HepG2 (cell line): Measurements from ENCODE around the gene TF. TPM values are rescaled to one million over a fixed set of nuclear protein-coding genes. Genes with fewer than 3 reads are reported as not detected.

Experiments
- ATAC-seq: fragments of 200-7000 bp; cut with Tn5 transposase; 3 replicates; pipeline ENCODE4 v1.9.1; 2020; ENCODE audit warnings: mild to moderate bottlenecking, moderate library complexity
- BruUV-seq: library from RNA; stranded (reverse); fragments of 400-500 nt; replicated peaks from 2 replicates; lab custom pipeline; 2021; lab: Mats Ljungman, UMichigan
- CTCF ChIA-PET: fragments of 300-600 bp; formaldehyde crosslinking; extraction: SDS; loops from one replicate; lab custom pipeline; 2021; ENCODE audit warnings: low total read pairs, inconsistent platforms, low intra/inter-chr PET ratio; lab: Yijun Ruan, JAX
- POLR2A ChIA-PET: fragments of 350-600 bp; sonication (Branson Sonifier 250); formaldehyde crosslinking; loops from one replicate; lab custom pipeline; 2020; ENCODE audit warnings: antibody characterized with exemption, inconsistent platforms; lab: Yijun Ruan, JAX
- DNase-seq: peaks from one replicate; pipeline ENCODE4 v3.0.0-alpha.2; 2015; ENCODE audit warnings: low spot score
- FAIRE-seq: peaks from 3 replicates; lab custom pipeline; 2011; peaks lifted over from hg19 to GRCh38; lab: Jason Lieb, UNC
- H2AFZ ChIP-seq: one replicate; pipeline ENCODE4 v1.6.1; 2011; ENCODE audit warnings: low read length, inconsistent platforms
- H3K27ac ChIP-seq: fragments of 300-600 bp; 3 replicates; pipeline ENCODE4 v1.8.0; 2011; ENCODE audit warnings: mixed run types, mild to moderate bottlenecking, mixed read lengths, low read length, inconsistent platforms; ENCODE audit not compliant: insufficient read depth; ENCODE audit errors: extremely low read length
- H3K27me3 ChIP-seq, 2 experiments: fragments of 200-600 bp in 1 of 2; 2 replicates in 1 of 2; 3 replicates in 1 of 2; pipeline versions ENCODE4 v1.6.0 to v1.8.0; 2011; ENCODE audit warnings: low read length in 2 of 2, mild to moderate bottlenecking in 2 of 2, moderate library complexity in 2 of 2, inconsistent platforms in 1 of 2; ENCODE audit not compliant: insufficient read depth in 2 of 2, control insufficient read depth in 1 of 2
- H3K36me3 ChIP-seq, 2 experiments: fragments of 200-600 bp in 1 of 2; replicated peaks in 1 of 2; 2 replicates in 1 of 2; 3 replicates in 1 of 2; pipeline versions ENCODE4 v1.5.1 to v1.8.0; 2011; ENCODE audit warnings: low read length in 2 of 2, inconsistent platforms in 1 of 2; ENCODE audit not compliant: insufficient read depth in 2 of 2, control insufficient read depth in 1 of 2
- H3K4me1 ChIP-seq: 2 replicates; pipeline ENCODE4 v1.5.1; 2012; ENCODE audit warnings: low read length, inconsistent platforms; ENCODE audit not compliant: insufficient read depth
- H3K4me2 ChIP-seq: 2 replicates; pipeline ENCODE4 v1.6.0; 2011; ENCODE audit warnings: low read depth, low read length, inconsistent platforms
- H3K4me3 ChIP-seq, 3 experiments: fragments of 200-600 bp in 1 of 3; sonication (generic), shearing (Covaris generic) in 1 of 3; replicated peaks in 1 of 3; 2 replicates each; pipeline ENCODE4 v1.5.1; 2011 to 2016; ENCODE audit warnings: low read length in 3 of 3, inconsistent platforms in 2 of 3, low read depth in 2 of 3, mild to moderate bottlenecking in 2 of 3, control low read depth in 1 of 3, mixed read lengths in 1 of 3; ENCODE audit not compliant: insufficient read depth in 1 of 3
- H3K79me2 ChIP-seq: one replicate; pipeline ENCODE4 v1.6.1; 2011; ENCODE audit warnings: low read length, inconsistent platforms; ENCODE audit not compliant: insufficient read depth
- H3K9ac ChIP-seq: 2 replicates; pipeline ENCODE4 v1.6.0; 2011; ENCODE audit warnings: mild to moderate bottlenecking, low read depth, low read length, inconsistent platforms; ENCODE audit not compliant: insufficient read depth
- H3K9me3 ChIP-seq: 2 replicates; pipeline ENCODE4 v1.5.1; 2012; ENCODE audit warnings: mild to moderate bottlenecking, low read length
- H4K20me1 ChIP-seq: 2 replicates; pipeline ENCODE4 v1.6.0; 2011; ENCODE audit warnings: inconsistent platforms, mild to moderate bottlenecking, low read length, moderate library complexity; ENCODE audit not compliant: insufficient read depth
- FIP1L1 ChIP-seq: fragments of 200-400 bp; formaldehyde crosslinking; IDR thresholded peaks from 2 replicates; pipeline ENCODE4 v1.6.1; 2018; ENCODE audit warnings: low read depth, mild to moderate bottlenecking, low read length, moderate library complexity, borderline replicate concordance; ENCODE audit not compliant: insufficient read depth
- FOXJ3 ChIP-seq: sonication (generic); formaldehyde crosslinking; IDR thresholded peaks from 2 replicates; pipeline ENCODE4 v1.4.0; 2020; ENCODE audit warnings: missing genetic modification reagents, mild to moderate bottlenecking, borderline replicate concordance
- FUBP1 ChIP-seq: sonication (generic); formaldehyde crosslinking; IDR thresholded peaks from 2 replicates; pipeline ENCODE4 v1.5.1; 2020; ENCODE audit warnings: missing genetic modification reagents, mild to moderate bottlenecking, borderline replicate concordance
- HMGXB4 ChIP-seq, 2 experiments: sonication (generic) in 1 of 2; formaldehyde crosslinking in 1 of 2; IDR thresholded peaks; 2 replicates each; pipeline versions ENCODE4 v1.4.0 to v1.6.1; 2018 to 2020; ENCODE audit warnings: missing genetic modification reagents in 2 of 2, borderline replicate concordance in 1 of 2, low read depth in 1 of 2, mild to moderate bottlenecking in 1 of 2, missing biosample characterization in 1 of 2
- KDM1A ChIP-seq: IDR thresholded peaks from 2 replicates; pipeline ENCODE4 v1.6.1; 2016; ENCODE audit warnings: missing compliant biosample characterization
- KLF15 ChIP-seq: sonication (generic); formaldehyde crosslinking; IDR thresholded peaks from 2 replicates; pipeline ENCODE4 v1.8.1; 2023; ENCODE audit warnings: borderline replicate concordance, mild to moderate bottlenecking, inconsistent platforms, missing genetic modification reagents, mixed read lengths
- RFXAP ChIP-seq: sonication (generic); formaldehyde crosslinking; IDR thresholded peaks from 2 replicates; pipeline ENCODE4 v1.4.0; 2020; ENCODE audit warnings: missing genetic modification reagents, borderline replicate concordance
- TCF12 ChIP-seq, 2 experiments: fragments of 450-650 bp in 1 of 2; sonication (generic) in 1 of 2; formaldehyde crosslinking in 1 of 2; IDR thresholded peaks; 2 replicates each; pipeline versions ENCODE4 v1.6.1 to v1.8.0; 2017 to 2022; ENCODE audit warnings: antibody characterized with exemption in 1 of 2, mild to moderate bottlenecking in 1 of 2, missing genetic modification reagents in 1 of 2, moderate library complexity in 1 of 2
- ZNF138 ChIP-seq: sonication (generic); formaldehyde crosslinking; IDR thresholded peaks from 2 replicates; pipeline ENCODE4 v1.5.0; 2020; ENCODE audit warnings: mild to moderate bottlenecking, low read depth, missing genetic modification reagents
- ZNF160 ChIP-seq: sonication (generic); formaldehyde crosslinking; IDR thresholded peaks from 2 replicates; pipeline ENCODE4 v1.8.0; 2022; ENCODE audit warnings: mild to moderate bottlenecking, inconsistent platforms, missing genetic modification reagents
- ZNF503 ChIP-seq: sonication (generic); formaldehyde crosslinking; IDR thresholded peaks from 2 replicates; pipeline ENCODE4 v1.4.0; 2020; ENCODE audit warnings: missing genetic modification reagents
- ZNF543 ChIP-seq: sonication (generic); formaldehyde crosslinking; IDR thresholded peaks from 2 replicates; pipeline ENCODE4 v1.4.0; 2020; ENCODE audit warnings: mild to moderate bottlenecking, missing genetic modification reagents
- ZNF605 ChIP-seq: sonication (generic); formaldehyde crosslinking; IDR thresholded peaks from 2 replicates; pipeline ENCODE4 v1.8.0; 2022; ENCODE audit warnings: mild to moderate bottlenecking, missing genetic modification reagents
- ZNF720 ChIP-seq: sonication (generic); formaldehyde crosslinking; IDR thresholded peaks from 2 replicates; pipeline ENCODE4 v1.4.0; 2020; ENCODE audit warnings: missing genetic modification reagents
- ZNF891 ChIP-seq: sonication (generic); formaldehyde crosslinking; IDR thresholded peaks from 2 replicates; pipeline ENCODE4 v1.5.0; 2020; ENCODE audit warnings: mild to moderate bottlenecking, missing genetic modification reagents
- WGBS: methylation state at CpG from one replicate; pipeline ENCODE4 v1.1.6; 2017; ENCODE audit warnings: low lambda C conversion rate; 5-methylcytosine and 5-hydroxymethylcytosine counted together
- in situ Hi-C: cut with HindIII; loops from 2 replicates; pipeline ENCODE4 v1.10.0; 2017; ENCODE audit warnings: low pct_unique_long_range_greater_than_20kb; ENCODE audit not compliant: extremely low pct_ligation_motif_present
- intact Hi-C: fragments of 100-400 bp; cut with micrococcal nuclease; formaldehyde crosslinking; loops from one replicate; pipeline ENCODE4 v1.10.0; 2022; ENCODE audit not compliant: unreplicated experiment
- polyA plus RNA-seq, 8 experiments: library from polyadenylated mRNA; depleted of rRNA in 3 of 8; stranded (reverse) in 7 of 8; unstranded in 1 of 8; fragments of >200 nt; fragmentation: Illumina TruSeq in 4 of 8; extraction: Trizol in 4 of 8; gene quantifications; 2 replicates each; pipeline versions ENCODE4 v1.2.1 to v1.2.3, GENCODE V29; 2011 to 2016; ENCODE audit warnings: low read depth in 4 of 8, missing spikeins in 1 of 8, mixed read lengths in 1 of 8; ENCODE audit not compliant: insufficient read depth in 1 of 8
- total RNA-seq, 5 experiments: library from RNA; depleted of rRNA; stranded (reverse); fragments of >200 nt; fragmentation: Illumina TruSeq; extraction: Trizol; gene quantifications; 2 replicates each; pipeline ENCODE4 v1.2.3, GENCODE V29; 2016; ENCODE audit warnings: low read depth in 1 of 5

Gene TF
- total and polyA plus RNA-seq, 2 of the 13 experiments (the other 11 are each of a cell fraction or from before 2014, with no cell fraction given), result 10,074 to 11,821 TPM

- DNase-seq, result no peak
- ATAC-seq, result no peak
- H3K4me2 ChIP-seq, result no peak overlapping the region
- H3K79me2 ChIP-seq, result no peaks in the 10 kb centered on the region
- H3K9me3 ChIP-seq, result no peaks in the 10 kb centered on the region
- no peaks in the 10 kb centered on the region for H4K20me1 ChIP-seq
- no peaks in the 10 kb centered on the region for H3K36me3 ChIP-seq
- 22% methylated on average over 3 of the region's 3 CpGs for WGBS
- H3K4me3 ChIP-seq, result no peak overlapping the region
- H3K27ac ChIP-seq, result no peak overlapping the region
- peaks cover 6 to 27% of the 10 kb centered on the region in 2 experiments; a peak in 4 of 5 replicates for H3K27me3 ChIP-seq
- CTCF ChIA-PET, result no interaction called here
- BruUV-seq, result no TSS peak
- TF ChIP-seq RFXAP (CRISPR knock-in tag), result no peak
- no peak for TF ChIP-seq FIP1L1
- TF ChIP-seq HMGXB4 (CRISPR knock-in tag; IDR thresholded peaks at IDR 0.05; ENCODE audit: borderline replicate concordance in 1 of 2, low read depth in 1 of 2), result no peak
- no peak for TF ChIP-seq KLF15 (CRISPR knock-in tag)
- no peak for TF ChIP-seq ZNF605
- TF ChIP-seq ZNF503 (CRISPR knock-in tag), result no peak
- no peak for TF ChIP-seq ZNF138 (CRISPR knock-in tag)
- TF ChIP-seq ZNF160 (CRISPR knock-in tag), result no peak
- TF ChIP-seq ZNF543 (CRISPR knock-in tag), result no peak
- TF ChIP-seq FUBP1, result no peak
- TF ChIP-seq FOXJ3 (CRISPR knock-in tag), result no peak
- TF ChIP-seq ZNF720 (CRISPR knock-in tag), result no peak
- no peak for TF ChIP-seq KDM1A
- TF ChIP-seq ZNF891 (CRISPR knock-in tag), result no peak
- TF ChIP-seq TCF12 (IDR thresholded peaks at IDR 0.05), result no peak
- TF ChIP-seq TCF12 (CRISPR knock-in tag; IDR thresholded peaks at IDR 0.05), result no peak
- TF ChIP-seq, all 625 proteins: peak for 0
- H3K9ac ChIP-seq, result no peak overlapping the region
- peaks cover 16% of the 10 kb centered on the region for H3K4me1 ChIP-seq
- no peak for FAIRE-seq
- intact Hi-C loops, result no loop called here
- POLR2A ChIA-PET, result no interaction called here
- H2AFZ ChIP-seq, result no peak overlapping the region
- in situ Hi-C loops, result no loop called here
These were observed 89.2 kb downstream of the TF start for GRCh38 chr3:133835418-133835743.
